ENCODE measurements around the gene ERGIC2.

ERGIC2 gene

DNA sequence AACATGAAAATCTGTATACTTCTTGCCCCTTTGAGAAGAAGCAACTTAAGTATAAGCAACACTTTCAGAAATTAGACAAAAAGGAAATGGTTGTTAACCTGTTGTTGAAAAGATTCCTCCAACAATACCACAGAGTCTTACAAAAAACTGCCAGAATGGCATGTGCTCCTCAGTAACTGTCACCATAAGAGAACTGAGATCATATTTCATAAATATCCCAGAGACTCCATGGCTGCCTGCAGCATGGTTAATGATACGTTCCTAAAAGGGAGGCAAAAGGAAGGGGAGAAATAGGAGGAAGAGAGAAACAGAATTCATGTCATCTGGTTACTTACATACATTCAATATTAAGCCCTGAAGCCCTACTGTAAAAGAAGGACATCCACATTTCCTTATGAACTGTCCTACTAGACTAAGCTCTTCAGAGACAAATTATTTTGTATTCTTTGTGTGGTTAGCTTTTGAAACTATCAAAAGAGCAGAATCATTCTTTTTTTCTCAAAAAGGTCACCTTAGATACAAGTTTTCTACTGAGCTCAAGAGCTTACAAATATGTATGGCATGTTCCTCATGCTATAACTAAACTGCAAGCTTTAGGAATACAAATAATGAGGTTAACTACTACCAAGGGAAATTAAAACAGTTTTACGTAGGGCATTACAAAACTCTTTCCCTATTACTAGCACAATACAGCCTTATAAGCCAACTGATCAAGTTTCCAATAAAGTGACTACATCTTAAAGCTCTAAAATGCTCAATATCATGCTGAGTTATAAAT, 37.8 kb downstream of the ERGIC2 start:
- DNase-seq (ENCODE audit: low read depth): no peak
- H3K4me3 ChIP-seq (replicated peaks; ENCODE audit: low read depth, low read length): no peak overlapping the region
- TF ChIP-seq, protein P1, sequence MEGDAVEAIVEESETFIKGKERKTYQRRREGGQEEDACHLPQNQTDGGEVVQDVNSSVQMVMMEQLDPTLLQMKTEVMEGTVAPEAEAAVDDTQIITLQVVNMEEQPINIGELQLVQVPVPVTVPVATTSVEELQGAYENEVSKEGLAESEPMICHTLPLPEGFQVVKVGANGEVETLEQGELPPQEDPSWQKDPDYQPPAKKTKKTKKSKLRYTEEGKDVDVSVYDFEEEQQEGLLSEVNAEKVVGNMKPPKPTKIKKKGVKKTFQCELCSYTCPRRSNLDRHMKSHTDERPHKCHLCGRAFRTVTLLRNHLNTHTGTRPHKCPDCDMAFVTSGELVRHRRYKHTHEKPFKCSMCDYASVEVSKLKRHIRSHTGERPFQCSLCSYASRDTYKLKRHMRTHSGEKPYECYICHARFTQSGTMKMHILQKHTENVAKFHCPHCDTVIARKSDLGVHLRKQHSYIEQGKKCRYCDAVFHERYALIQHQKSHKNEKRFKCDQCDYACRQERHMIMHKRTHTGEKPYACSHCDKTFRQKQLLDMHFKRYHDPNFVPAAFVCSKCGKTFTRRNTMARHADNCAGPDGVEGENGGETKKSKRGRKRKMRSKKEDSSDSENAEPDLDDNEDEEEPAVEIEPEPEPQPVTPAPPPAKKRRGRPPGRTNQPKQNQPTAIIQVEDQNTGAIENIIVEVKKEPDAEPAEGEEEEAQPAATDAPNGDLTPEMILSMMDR (IDR thresholded peaks at IDR 0.05; ENCODE audit: low read length, missing control alignments): no peak

DNA sequence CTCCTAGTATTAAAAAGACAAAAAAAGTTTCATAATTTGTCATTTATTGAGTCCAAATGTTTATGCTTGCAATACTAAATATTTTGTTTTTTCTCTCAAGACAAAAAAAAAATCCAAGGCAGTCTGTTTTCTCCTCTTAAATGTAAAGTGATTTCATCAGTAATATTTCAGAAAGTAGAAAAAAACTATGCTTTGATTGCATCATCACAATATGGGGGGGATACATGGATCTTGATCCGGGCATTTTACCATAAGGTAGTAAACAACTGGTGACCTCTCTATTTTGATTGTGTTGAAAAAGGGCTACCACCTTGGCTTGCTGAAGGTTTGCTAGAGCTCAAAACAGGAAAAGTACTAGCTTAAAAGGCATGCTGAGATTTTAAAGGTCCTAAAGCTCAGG, 43.6 kb downstream of the ERGIC2 start:
- DNase-seq (ENCODE audit: low read depth): no peak
- no peak overlapping the region for H3K4me3 ChIP-seq (replicated peaks; ENCODE audit: low read depth, low read length)
- TF ChIP-seq, protein P1 (IDR thresholded peaks at IDR 0.05; ENCODE audit: low read length, missing control alignments): no peak

DNA sequence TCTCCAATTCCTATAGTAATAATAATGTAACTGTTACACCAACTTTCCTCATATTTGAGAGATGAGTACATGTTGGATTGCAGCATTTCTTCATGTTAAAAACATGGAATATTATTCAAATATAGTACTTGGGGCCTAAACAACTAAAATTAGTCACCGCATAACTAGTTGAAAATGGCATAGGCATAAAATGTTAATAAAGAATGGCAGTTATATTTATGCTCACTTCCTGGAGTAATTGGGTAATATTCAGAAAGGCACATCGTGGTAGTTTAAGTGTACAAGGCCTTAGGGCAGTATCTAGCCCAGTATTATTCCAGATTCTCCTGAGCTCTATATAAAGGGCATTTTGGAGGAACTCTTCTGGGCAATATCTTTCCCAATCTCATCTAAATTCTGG, 46.0 kb downstream of the ERGIC2 start:
- TF ChIP-seq, protein P1 (IDR thresholded peaks at IDR 0.05; ENCODE audit: low read length, missing control alignments): no peak
- no peak for DNase-seq (ENCODE audit: low read depth)
- no peak overlapping the region for H3K4me3 ChIP-seq (replicated peaks; ENCODE audit: low read depth, low read length)

DNA sequence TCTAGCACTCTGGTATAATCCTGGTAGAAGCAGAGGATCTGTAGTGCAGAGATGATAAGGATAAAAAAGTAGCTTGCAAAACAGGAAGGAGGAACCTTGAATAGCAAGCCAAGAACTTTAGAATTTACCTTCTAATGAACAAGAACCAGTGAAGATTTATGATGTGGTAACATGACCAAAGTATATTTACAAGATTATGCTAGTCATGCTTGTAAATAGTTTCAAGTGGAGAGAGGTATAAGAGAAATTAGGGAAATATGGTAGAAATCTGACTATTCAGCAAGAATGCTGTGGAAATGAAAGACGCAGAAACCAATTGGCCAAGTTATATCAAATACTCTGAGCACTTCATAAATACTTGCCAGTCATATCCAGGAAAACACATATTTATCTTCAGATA, 47.8 kb downstream of the ERGIC2 start:
- no peak overlapping the region for H3K4me3 ChIP-seq (replicated peaks; ENCODE audit: low read depth, low read length)
- TF ChIP-seq, protein P1 (IDR thresholded peaks at IDR 0.05; ENCODE audit: low read length, missing control alignments): no peak
- no peak for DNase-seq (ENCODE audit: low read depth)

DNA sequence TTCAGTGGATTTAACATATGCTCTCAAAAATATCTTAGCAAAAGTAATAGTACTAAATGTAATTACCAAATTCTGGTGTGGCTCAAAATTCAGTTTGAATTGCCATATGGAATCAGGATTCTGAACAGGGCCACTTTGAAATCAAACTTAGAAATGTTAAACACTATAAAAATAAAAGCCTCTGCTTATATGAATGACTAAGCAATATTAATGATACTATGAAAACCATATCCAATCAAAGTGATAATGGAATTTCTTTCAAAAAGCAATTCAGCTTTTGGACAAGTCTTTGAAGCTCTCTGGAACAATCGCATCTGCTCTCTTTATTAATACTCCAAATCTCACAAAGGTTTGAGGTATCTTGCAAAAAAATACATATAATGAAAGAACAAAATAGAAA, 51.6 kb downstream of the ERGIC2 start:
- no peak overlapping the region for H3K4me3 ChIP-seq (replicated peaks; ENCODE audit: low read depth, low read length)
- DNase-seq (ENCODE audit: low read depth): no peak
- TF ChIP-seq, protein P1 (IDR thresholded peaks at IDR 0.05; ENCODE audit: low read length, missing control alignments): no peak

DNA sequence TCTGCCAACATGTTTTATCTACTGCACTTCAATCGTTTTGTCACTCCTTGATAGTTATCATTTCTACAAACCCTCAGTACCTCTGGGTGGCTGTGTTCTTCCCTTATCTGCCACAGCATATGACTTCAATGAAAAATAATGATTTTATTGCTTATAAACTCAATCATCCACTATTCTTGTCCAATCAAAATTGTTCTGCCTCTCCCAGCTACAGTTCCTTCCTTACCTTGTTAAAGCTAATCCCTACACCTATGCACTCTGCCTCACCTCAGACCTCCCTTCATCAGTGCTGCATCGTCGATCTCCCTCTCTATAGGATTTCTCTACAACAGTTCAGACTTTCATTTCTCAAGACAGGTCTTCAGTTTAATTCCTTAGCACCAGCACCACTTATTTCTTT, 58.8 kb downstream of the ERGIC2 start:
- TF ChIP-seq, protein P1 (IDR thresholded peaks at IDR 0.05; ENCODE audit: low read length, missing control alignments): no peak
- H3K4me3 ChIP-seq (replicated peaks; ENCODE audit: low read depth, low read length): no peak overlapping the region
- DNase-seq (ENCODE audit: low read depth): no peak

Data from fibroblast of pulmonary artery (primary cell).